GM06990 (cell line): ENCODE measurements around the gene SEMA5A.

ENCODE experiments used
- DNase-seq: peaks from one replicate; pipeline ENCODE4 v3.0.0-alpha.2; 2011; ENCODE audit not compliant: insufficient read length; ENCODE audit errors: extremely low read depth
- H3K27me3 ChIP-seq: replicated peaks from 2 replicates; pipeline ENCODE4 v1.6.0; 2011; ENCODE audit warnings: low read length; ENCODE audit not compliant: control insufficient read depth, insufficient read depth
- H3K36me3 ChIP-seq: 2 replicates; pipeline ENCODE4 v1.5.1; 2011; ENCODE audit warnings: low read length; ENCODE audit not compliant: control insufficient read depth, insufficient read depth
- H3K4me3 ChIP-seq: replicated peaks from 2 replicates; pipeline ENCODE4 v1.5.1; 2011; ENCODE audit warnings: low read depth, mild to moderate bottlenecking, control low read depth, low read length
- CTCF ChIP-seq: IDR thresholded peaks from 2 replicates; pipeline ENCODE4 v1.5.1; 2011; ENCODE audit warnings: low read length, control low read depth, mild to moderate bottlenecking, inconsistent platforms; ENCODE audit not compliant: insufficient read depth, poor library complexity, severe bottlenecking

Gene SEMA5A

GRCh38 chr5:9474219-9475002 lies 71.5 kb downstream of the SEMA5A start:
- no peak for TF ChIP-seq CTCF

GRCh38 chr5:9473624-9474023 lies 72.3 kb downstream of the SEMA5A start:
- H3K36me3 ChIP-seq = no peaks in the 10 kb centered on the region
- H3K27me3 ChIP-seq = no peaks in the 10 kb centered on the region
- no peak for DNase-seq
- no peak overlapping the region for H3K4me3 ChIP-seq
- TF ChIP-seq CTCF = no peak

More at GRCh38 chr5:9474219-9475002, 71.5 kb downstream of the SEMA5A start:
- Histone ChIP-seq H3K36me3 (no peaks in the 10 kb centered on the region), H3K27me3 (no peaks in the 10 kb centered on the region), H3K4me3 (no peak overlapping the region)
- no peak for DNase-seq

- H3K36me3 ChIP-seq = no peaks in the 10 kb centered on the region
- no peaks in the 10 kb centered on the region for H3K27me3 ChIP-seq
- no peak for TF ChIP-seq CTCF
- no peak overlapping the region for H3K4me3 ChIP-seq
- no peak for DNase-seq
Measured at GRCh38 chr5:9470410-9470809, 75.5 kb downstream of the SEMA5A start.

GRCh38 chr5:9468060-9468388 lies 77.9 kb downstream of the SEMA5A start:
- H3K27me3 ChIP-seq = no peaks in the 10 kb centered on the region
- no peak for DNase-seq
- TF ChIP-seq CTCF = no peak
- H3K36me3 ChIP-seq = no peaks in the 10 kb centered on the region
- no peak overlapping the region for H3K4me3 ChIP-seq

GRCh38 chr5:9467199-9468059 lies 78.4 kb downstream of the SEMA5A start:
- no peak overlapping the region for H3K4me3 ChIP-seq
- H3K36me3 ChIP-seq = no peaks in the 10 kb centered on the region
- no peaks in the 10 kb centered on the region for H3K27me3 ChIP-seq
- no peak for TF ChIP-seq CTCF
- DNase-seq = no peak
